ENCODE measurements around the gene FKBP15.

FKBP15 gene

GRCh38 chr9:113228130-113228665 lies 7.1 kb upstream of the FKBP15 start:
- Histone ChIP-seq H3K4me3 (ENCODE audit: low read length) (no peak overlapping the region), H3K9me3 (ENCODE audit: control insufficient read depth, low read depth, low read length) (no peaks in the 10 kb centered on the region), H3K9ac (ENCODE audit: low read length) (no peak overlapping the region), H3K36me3 (ENCODE audit: control insufficient read depth, low read depth, low read length) (peaks cover 5% of the 10 kb centered on the region), H3K4me1 (ENCODE audit: control insufficient read depth, low read depth, low read length) (no peaks in the 10 kb centered on the region), H3K27ac (ENCODE audit: low read length) (no peak overlapping the region), H3K27me3 (ENCODE audit: control insufficient read depth, insufficient read depth, low read length) (no peaks in the 10 kb centered on the region)

- H3K9me3 ChIP-seq (ENCODE audit: control insufficient read depth, low read depth, low read length) = no peaks in the 10 kb centered on the region
- no peak overlapping the region for H3K27ac ChIP-seq (ENCODE audit: low read length)
- no peak overlapping the region for H3K9ac ChIP-seq (ENCODE audit: low read length)
- no peaks in the 10 kb centered on the region for H3K27me3 ChIP-seq (ENCODE audit: control insufficient read depth, insufficient read depth, low read length)
- H3K4me1 ChIP-seq (ENCODE audit: control insufficient read depth, low read depth, low read length) = peaks cover 3% of the 10 kb centered on the region
- peaks cover 5% of the 10 kb centered on the region for H3K36me3 ChIP-seq (ENCODE audit: control insufficient read depth, low read depth, low read length)
- H3K4me3 ChIP-seq (ENCODE audit: low read length) = no peak overlapping the region
These were observed 6.4 kb upstream of the FKBP15 start for GRCh38 chr9:113227436-113227835.

GRCh38 chr9:113223963-113224362 lies 2.9 kb upstream of the FKBP15 start:
- no peak overlapping the region for H3K27ac ChIP-seq (ENCODE audit: low read length)
- H3K9me3 ChIP-seq (ENCODE audit: control insufficient read depth, low read depth, low read length) = no peaks in the 10 kb centered on the region
- peaks cover 13% of the 10 kb centered on the region for H3K4me1 ChIP-seq (ENCODE audit: control insufficient read depth, low read depth, low read length)
- peaks cover 5% of the 10 kb centered on the region for H3K36me3 ChIP-seq (ENCODE audit: control insufficient read depth, low read depth, low read length)
- H3K9ac ChIP-seq (ENCODE audit: low read length) = no peak overlapping the region
- H3K27me3 ChIP-seq (ENCODE audit: control insufficient read depth, insufficient read depth, low read length) = no peaks in the 10 kb centered on the region
- no peak overlapping the region for H3K4me3 ChIP-seq (ENCODE audit: low read length)

- Histone ChIP-seq H3K27ac (ENCODE audit: low read length) (no peak overlapping the region), H3K27me3 (ENCODE audit: control insufficient read depth, insufficient read depth, low read length) (no peaks in the 10 kb centered on the region), H3K4me3 (ENCODE audit: low read length) (peak overlapping the region; percentile 97), H3K9me3 (ENCODE audit: control insufficient read depth, low read depth, low read length) (no peaks in the 10 kb centered on the region), H3K9ac (ENCODE audit: low read length) (no peak overlapping the region), H3K36me3 (ENCODE audit: control insufficient read depth, low read depth, low read length) (peaks cover 5% of the 10 kb centered on the region), H3K4me1 (ENCODE audit: control insufficient read depth, low read depth, low read length) (peaks cover 13% of the 10 kb centered on the region)
These were observed 1.4 kb upstream of the FKBP15 start for GRCh38 chr9:113222482-113222841.

- H3K27ac ChIP-seq (ENCODE audit: low read length) = peak overlapping the region; percentile 46
- H3K27me3 ChIP-seq (ENCODE audit: control insufficient read depth, insufficient read depth, low read length) = no peaks in the 10 kb centered on the region
- peak overlapping the region; percentile 67 for H3K9ac ChIP-seq (ENCODE audit: low read length)
- H3K4me1 ChIP-seq (ENCODE audit: control insufficient read depth, low read depth, low read length) = peaks cover 13% of the 10 kb centered on the region
- peak overlapping the region; percentile 97 for H3K4me3 ChIP-seq (ENCODE audit: low read length)
- peaks cover 5% of the 10 kb centered on the region for H3K36me3 ChIP-seq (ENCODE audit: control insufficient read depth, low read depth, low read length)
- no peaks in the 10 kb centered on the region for H3K9me3 ChIP-seq (ENCODE audit: control insufficient read depth, low read depth, low read length)
These were observed 864 bp upstream of the FKBP15 start for GRCh38 chr9:113221800-113222481.

- Histone ChIP-seq H3K36me3 (ENCODE audit: control insufficient read depth, low read depth, low read length) (peaks cover 5% of the 10 kb centered on the region), H3K9me3 (ENCODE audit: control insufficient read depth, low read depth, low read length) (no peaks in the 10 kb centered on the region), H3K4me3 (ENCODE audit: low read length) (peak overlapping the region; percentile 97), H3K4me1 (ENCODE audit: control insufficient read depth, low read depth, low read length) (peaks cover 13% of the 10 kb centered on the region), H3K9ac (ENCODE audit: low read length) (peak overlapping the region; percentile 80), H3K27ac (ENCODE audit: low read length) (peak overlapping the region; percentile 42), H3K27me3 (ENCODE audit: control insufficient read depth, insufficient read depth, low read length) (no peaks in the 10 kb centered on the region)
These were observed 542 bp downstream of the FKBP15 start for GRCh38 chr9:113220467-113221002.

GRCh38 chr9:113219969-113220368 lies 1.1 kb downstream of the FKBP15 start:
- Histone ChIP-seq H3K9ac (ENCODE audit: low read length) (peak overlapping the region; percentile 80), H3K36me3 (ENCODE audit: control insufficient read depth, low read depth, low read length) (peaks cover 4% of the 10 kb centered on the region), H3K27ac (ENCODE audit: low read length) (no peak overlapping the region), H3K4me1 (ENCODE audit: control insufficient read depth, low read depth, low read length) (peaks cover 13% of the 10 kb centered on the region), H3K4me3 (ENCODE audit: low read length) (peak overlapping the region; percentile 97), H3K27me3 (ENCODE audit: control insufficient read depth, insufficient read depth, low read length) (no peaks in the 10 kb centered on the region), H3K9me3 (ENCODE audit: control insufficient read depth, low read depth, low read length) (no peaks in the 10 kb centered on the region)

GRCh38 chr9:113219186-113219936 lies 1.7 kb downstream of the FKBP15 start:
- Histone ChIP-seq H3K9me3 (ENCODE audit: control insufficient read depth, low read depth, low read length) (no peaks in the 10 kb centered on the region), H3K9ac (ENCODE audit: low read length) (no peak overlapping the region), H3K36me3 (ENCODE audit: control insufficient read depth, low read depth, low read length) (no peaks in the 10 kb centered on the region), H3K27me3 (ENCODE audit: control insufficient read depth, insufficient read depth, low read length) (no peaks in the 10 kb centered on the region), H3K4me3 (ENCODE audit: low read length) (no peak overlapping the region), H3K4me1 (ENCODE audit: control insufficient read depth, low read depth, low read length) (peaks cover 13% of the 10 kb centered on the region), H3K27ac (ENCODE audit: low read length) (no peak overlapping the region)

GRCh38 chr9:113216406-113216805 lies 4.7 kb downstream of the FKBP15 start:
- Histone ChIP-seq H3K9ac (ENCODE audit: low read length) (no peak overlapping the region), H3K27ac (ENCODE audit: low read length) (no peak overlapping the region), H3K27me3 (ENCODE audit: control insufficient read depth, insufficient read depth, low read length) (no peaks in the 10 kb centered on the region), H3K36me3 (ENCODE audit: control insufficient read depth, low read depth, low read length) (no peaks in the 10 kb centered on the region), H3K9me3 (ENCODE audit: control insufficient read depth, low read depth, low read length) (no peaks in the 10 kb centered on the region), H3K4me1 (ENCODE audit: control insufficient read depth, low read depth, low read length) (peaks cover 5% of the 10 kb centered on the region), H3K4me3 (ENCODE audit: low read length) (no peak overlapping the region)

- H3K36me3 ChIP-seq (ENCODE audit: control insufficient read depth, low read depth, low read length) = no peaks in the 10 kb centered on the region
- H3K9me3 ChIP-seq (ENCODE audit: control insufficient read depth, low read depth, low read length) = no peaks in the 10 kb centered on the region
- H3K9ac ChIP-seq (ENCODE audit: low read length) = no peak overlapping the region
- peaks cover 2% of the 10 kb centered on the region for H3K4me1 ChIP-seq (ENCODE audit: control insufficient read depth, low read depth, low read length)
- H3K27ac ChIP-seq (ENCODE audit: low read length) = no peak overlapping the region
- H3K27me3 ChIP-seq (ENCODE audit: control insufficient read depth, insufficient read depth, low read length) = no peaks in the 10 kb centered on the region
- H3K4me3 ChIP-seq (ENCODE audit: low read length) = no peak overlapping the region
These were observed 5.9 kb downstream of the FKBP15 start for GRCh38 chr9:113215132-113215531.

- no peaks in the 10 kb centered on the region for H3K27me3 ChIP-seq (ENCODE audit: control insufficient read depth, insufficient read depth, low read length)
- H3K27ac ChIP-seq (ENCODE audit: low read length) = no peak overlapping the region
- no peaks in the 10 kb centered on the region for H3K4me1 ChIP-seq (ENCODE audit: control insufficient read depth, low read depth, low read length)
- H3K4me3 ChIP-seq (ENCODE audit: low read length) = no peak overlapping the region
- H3K9me3 ChIP-seq (ENCODE audit: control insufficient read depth, low read depth, low read length) = no peaks in the 10 kb centered on the region
- no peak overlapping the region for H3K9ac ChIP-seq (ENCODE audit: low read length)
- peaks cover 1% of the 10 kb centered on the region for H3K36me3 ChIP-seq (ENCODE audit: control insufficient read depth, low read depth, low read length)
These were observed 10.3 kb downstream of the FKBP15 start for GRCh38 chr9:113210815-113211214.
